HG03571 (cell line): ENCODE measurements around the gene LRRN1.

Source experiments
- ATAC-seq: cut with Tn5 transposase; IDR thresholded peaks from one replicate; pipeline ENCODE4 v1.9.1; 2021; ENCODE audit not compliant: unreplicated experiment

LRRN1 gene

GRCh38 chr3:3799173-3800079 is at the start of gene LRRN1:
Gene LRRN1 (plus strand): TSS chr3:3799431. CDS start chr3:3844642, 45,211 bp downstream.
- ATAC-seq, result no peak

- ATAC-seq, result no peak
These were observed 45.8 kb upstream of the LRRN1 start for GRCh38 chr3:3753416-3753815.

- no peak for ATAC-seq
These were observed 33.6 kb upstream of the LRRN1 start for GRCh38 chr3:3765661-3766060.

- ATAC-seq, result no peak
These were observed 33.1 kb upstream of the LRRN1 start for GRCh38 chr3:3766140-3766539.

GRCh38 chr3:3771094-3771493 is 28.1 kb upstream of the LRRN1 start:
- no peak for ATAC-seq

- no peak for ATAC-seq
These were observed 27.7 kb upstream of the LRRN1 start for GRCh38 chr3:3771567-3771966.

GRCh38 chr3:3772338-3772737 is 26.9 kb upstream of the LRRN1 start:
- no peak for ATAC-seq

GRCh38 chr3:3772920-3773319 is 26.3 kb upstream of the LRRN1 start:
- ATAC-seq, result no peak

- no peak for ATAC-seq
These were observed 22.6 kb upstream of the LRRN1 start for GRCh38 chr3:3776607-3777006.

GRCh38 chr3:3778216-3778615 is 21.0 kb upstream of the LRRN1 start:
- no peak for ATAC-seq

- no peak for ATAC-seq
These were observed 20.5 kb upstream of the LRRN1 start for GRCh38 chr3:3778641-3779270.

- ATAC-seq, result no peak
These were observed 16.8 kb upstream of the LRRN1 start for GRCh38 chr3:3782457-3782856.

GRCh38 chr3:3783210-3783609 is 16.0 kb upstream of the LRRN1 start:
- no peak for ATAC-seq

GRCh38 chr3:3783696-3784095 is 15.5 kb upstream of the LRRN1 start:
- no peak for ATAC-seq

- ATAC-seq, result no peak
These were observed 6.8 kb upstream of the LRRN1 start for GRCh38 chr3:3792391-3792790.

- no peak for ATAC-seq
These were observed 559 bp upstream of the LRRN1 start for GRCh38 chr3:3798631-3799113.

GRCh38 chr3:3800080-3800455 is 837 bp downstream of the LRRN1 start:
- no peak for ATAC-seq

- ATAC-seq, result no peak
These were observed 1.7 kb downstream of the LRRN1 start for GRCh38 chr3:3800685-3801493.

- ATAC-seq, result no peak
These were observed 2.2 kb downstream of the LRRN1 start for GRCh38 chr3:3801494-3801841.

GRCh38 chr3:3802046-3802445 is 2.8 kb downstream of the LRRN1 start:
- ATAC-seq, result no peak

GRCh38 chr3:3804560-3804959 is 5.3 kb downstream of the LRRN1 start:
- no peak for ATAC-seq

GRCh38 chr3:3806092-3806491 is 6.9 kb downstream of the LRRN1 start:
- no peak for ATAC-seq
